HL-60 (cell line): ENCODE results near the gene RPL10.

ENCODE experiments used
- POLR2AphosphoS5 ChIP-seq: IDR thresholded peaks from 2 replicates; pipeline ENCODE4 v1.6.1; 2012; ENCODE audit warnings: low read depth
- TF ChIP-seq, protein P1 (sequence below): IDR thresholded peaks from one replicate; pipeline ENCODE4 v1.5.1; 2011; ENCODE audit warnings: low read length, control low read depth, inconsistent platforms; ENCODE audit not compliant: insufficient read depth

DNA sequence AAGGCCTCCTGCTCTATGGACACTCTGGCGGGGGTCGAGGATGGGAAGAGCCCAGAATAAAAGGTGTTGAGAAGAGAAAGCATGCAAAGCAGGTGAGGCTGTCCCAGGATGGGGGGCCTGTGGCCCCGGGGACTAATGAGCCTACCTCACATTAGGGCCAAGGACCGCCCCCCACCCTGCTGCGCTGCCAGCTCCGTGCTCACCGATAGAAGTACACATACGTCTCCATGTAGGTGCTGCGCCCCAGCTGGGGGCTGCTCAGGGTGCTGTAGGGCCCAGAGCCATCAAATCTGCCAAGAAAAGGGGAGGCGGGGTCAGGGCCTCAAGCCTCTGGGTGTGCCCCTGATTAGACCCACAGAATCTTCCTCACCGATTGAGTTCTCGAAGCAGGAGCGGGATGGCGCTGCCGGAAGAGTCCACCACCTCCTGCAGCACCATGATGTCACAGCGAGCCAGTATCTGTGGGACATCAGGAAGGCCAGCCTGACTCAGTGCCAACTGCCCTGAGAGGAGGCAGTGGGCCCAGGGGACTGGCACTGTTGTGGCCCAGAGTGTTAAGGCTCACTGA, 6.5 kb downstream of the RPL10 start:
- TF ChIP-seq, protein P1, sequence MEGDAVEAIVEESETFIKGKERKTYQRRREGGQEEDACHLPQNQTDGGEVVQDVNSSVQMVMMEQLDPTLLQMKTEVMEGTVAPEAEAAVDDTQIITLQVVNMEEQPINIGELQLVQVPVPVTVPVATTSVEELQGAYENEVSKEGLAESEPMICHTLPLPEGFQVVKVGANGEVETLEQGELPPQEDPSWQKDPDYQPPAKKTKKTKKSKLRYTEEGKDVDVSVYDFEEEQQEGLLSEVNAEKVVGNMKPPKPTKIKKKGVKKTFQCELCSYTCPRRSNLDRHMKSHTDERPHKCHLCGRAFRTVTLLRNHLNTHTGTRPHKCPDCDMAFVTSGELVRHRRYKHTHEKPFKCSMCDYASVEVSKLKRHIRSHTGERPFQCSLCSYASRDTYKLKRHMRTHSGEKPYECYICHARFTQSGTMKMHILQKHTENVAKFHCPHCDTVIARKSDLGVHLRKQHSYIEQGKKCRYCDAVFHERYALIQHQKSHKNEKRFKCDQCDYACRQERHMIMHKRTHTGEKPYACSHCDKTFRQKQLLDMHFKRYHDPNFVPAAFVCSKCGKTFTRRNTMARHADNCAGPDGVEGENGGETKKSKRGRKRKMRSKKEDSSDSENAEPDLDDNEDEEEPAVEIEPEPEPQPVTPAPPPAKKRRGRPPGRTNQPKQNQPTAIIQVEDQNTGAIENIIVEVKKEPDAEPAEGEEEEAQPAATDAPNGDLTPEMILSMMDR: no peak
- no peak for TF ChIP-seq POLR2AphosphoS5
